ENCODE results near the gene FNBP1. TPM values are rescaled to one million over a fixed set of nuclear protein-coding genes. Genes with fewer than 3 reads are reported as not detected.

FNBP1 gene
- total RNA-seq, 1 experiment from 2014 or later = 36.5 TPM

- no peak overlapping the region for H3K23ac ChIP-seq (ENCODE audit: insufficient read length, low read depth, low read length)
- H3K4me1 ChIP-seq (ENCODE audit: insufficient read depth, low read length) = no peaks in the 10 kb centered on the region; the same call in 1 of the 2 replicates
- DNase-seq = no peak
- no peaks in the 10 kb centered on the region for H4K20me1 ChIP-seq (ENCODE audit: control insufficient read depth, insufficient read depth, insufficient read length)
- Mint-ChIP-seq H3K36me3 (ENCODE audit: insufficient read depth in 1 of 3, low read depth in 3 of 3) (peaks cover 0 to 4% (median 3%) of the 10 kb centered on the region in 3 experiments; a peak in 2 of 7 replicates), H3K9me3 (no peaks in the 10 kb centered on the region), H3K4me3 (no peak overlapping the region), H3K4me1 (peaks cover 9 to 11% of the 10 kb centered on the region in 2 experiments), H3K27ac (no peak overlapping the region; a peak in 1 of 7 replicates), H3K27me3 (ENCODE audit: low read depth) (no peaks in the 10 kb centered on the region)
- H3T11ph ChIP-seq (ENCODE audit: low read length) = no peak overlapping the region
- H3K14ac ChIP-seq (ENCODE audit: insufficient read depth, low read length) = no peak overlapping the region
- H3K56ac ChIP-seq (ENCODE audit: insufficient read length, low read depth, low read length) = no peak overlapping the region
- no peaks in the 10 kb centered on the region for H3K23me2 ChIP-seq (ENCODE audit: insufficient read length, low read depth, low read length, poor library complexity, severe bottlenecking)
- no peak overlapping the region for H3K18ac ChIP-seq (ENCODE audit: insufficient read length, low read depth, low read length)
- no peaks in the 10 kb centered on the region for H3K9me3 ChIP-seq (ENCODE audit: control insufficient read depth, low read depth, low read length)
- H3K4me2 ChIP-seq (ENCODE audit: insufficient read depth, insufficient read length, low read length) = no peak overlapping the region
- no peak overlapping the region for H3K4ac ChIP-seq (ENCODE audit: low read depth, low read length)
- no peak overlapping the region for H2BK20ac ChIP-seq (ENCODE audit: low read depth, low read length, poor library complexity, severe bottlenecking)
- H4K91ac ChIP-seq (ENCODE audit: insufficient read length, low read depth, low read length) = no peak overlapping the region
- H2BK12ac ChIP-seq (ENCODE audit: insufficient read length, low read depth, low read length) = no peak overlapping the region
- no peak overlapping the region for H3K9ac ChIP-seq (ENCODE audit: extremely low read depth, insufficient read length, low read length)
- H2BK120ac ChIP-seq (ENCODE audit: low read depth, low read length, poor library complexity, severe bottlenecking) = no peak overlapping the region
- WGBS (ENCODE audit: extremely low coverage, insufficient read length, low lambda C conversion rate) = no CpG with 5 or more reads among the region's 2 CpGs
- H3K79me1 ChIP-seq (ENCODE audit: insufficient read depth, low read depth, low read length, poor library complexity, severe bottlenecking) = no peaks in the 10 kb centered on the region
- H3K27me3 ChIP-seq (ENCODE audit: insufficient read depth, low read length) = no peaks in the 10 kb centered on the region
- no peak overlapping the region for H2BK15ac ChIP-seq (ENCODE audit: low read depth, low read length)
- no peak overlapping the region for H2AFZ ChIP-seq (ENCODE audit: low read length)
- no peak overlapping the region for H2AK5ac ChIP-seq (ENCODE audit: insufficient read length, low read length)
- no peak overlapping the region for H2BK5ac ChIP-seq (ENCODE audit: insufficient read length, low read length)
- no peaks in the 10 kb centered on the region for H3K79me2 ChIP-seq (ENCODE audit: insufficient read depth, low read length)
- no peak for TF ChIP-seq CTCF (conservative IDR thresholded peaks at IDR 0.05)
- H4K5ac ChIP-seq (ENCODE audit: insufficient read length, low read depth, low read length) = no peak overlapping the region
- no peak overlapping the region for H4K8ac ChIP-seq (replicated peaks; ENCODE audit: insufficient read length, low read depth, low read length)
- no peak overlapping the region for H3K27ac ChIP-seq (ENCODE audit: insufficient read length, low read depth, low read length)
These were observed 197.6 kb downstream of the FNBP1 start for GRCh38 chr9:129845373-129845772.
